Suprapubic skin (tissue), 3 donors: ENCODE data around the gene AMH.

Source experiments
- POLR2AphosphoS5 ChIP-seq, 3 donors: sonication (generic); formaldehyde crosslinking; IDR thresholded peaks; one replicate each; pipeline ENCODE4 v1.6.1; 2017; ENCODE audit warnings: antibody characterized with exemption in 3 of 3
- TF ChIP-seq, protein P1 (sequence below), 2 donors: fragments of 200-600 bp in 1 of 2; fragments of 450-650 bp in 1 of 2; sonication (generic) in 1 of 2; IDR thresholded peaks; one replicate each; pipeline ENCODE4 v1.5.1; 2016 to 2019; ENCODE audit warnings: antibody characterized with exemption in 2 of 2, mild to moderate bottlenecking in 1 of 2, moderate library complexity in 1 of 2

DNA sequence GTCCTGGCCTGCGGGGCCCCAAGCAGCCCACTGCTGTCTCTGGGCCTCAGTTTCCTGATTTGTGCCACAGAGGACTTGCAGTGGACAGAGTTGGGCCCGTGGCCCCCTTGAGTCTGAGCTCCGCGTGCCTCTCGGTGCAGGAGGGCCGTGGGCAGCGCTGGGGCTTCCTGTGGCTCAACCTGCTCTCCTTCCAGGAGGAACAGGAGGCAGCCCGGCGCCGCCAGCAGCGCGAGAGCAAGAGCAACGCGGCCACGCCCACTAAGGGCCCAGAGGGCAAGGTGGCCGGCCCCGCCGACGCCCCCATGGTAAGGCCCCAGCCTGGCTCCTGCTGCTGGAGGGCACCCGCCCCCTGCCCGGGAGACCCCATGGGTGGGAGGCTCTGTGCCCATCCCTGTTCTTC, 38.9 kb upstream of the AMH start:
- TF ChIP-seq, protein P1, sequence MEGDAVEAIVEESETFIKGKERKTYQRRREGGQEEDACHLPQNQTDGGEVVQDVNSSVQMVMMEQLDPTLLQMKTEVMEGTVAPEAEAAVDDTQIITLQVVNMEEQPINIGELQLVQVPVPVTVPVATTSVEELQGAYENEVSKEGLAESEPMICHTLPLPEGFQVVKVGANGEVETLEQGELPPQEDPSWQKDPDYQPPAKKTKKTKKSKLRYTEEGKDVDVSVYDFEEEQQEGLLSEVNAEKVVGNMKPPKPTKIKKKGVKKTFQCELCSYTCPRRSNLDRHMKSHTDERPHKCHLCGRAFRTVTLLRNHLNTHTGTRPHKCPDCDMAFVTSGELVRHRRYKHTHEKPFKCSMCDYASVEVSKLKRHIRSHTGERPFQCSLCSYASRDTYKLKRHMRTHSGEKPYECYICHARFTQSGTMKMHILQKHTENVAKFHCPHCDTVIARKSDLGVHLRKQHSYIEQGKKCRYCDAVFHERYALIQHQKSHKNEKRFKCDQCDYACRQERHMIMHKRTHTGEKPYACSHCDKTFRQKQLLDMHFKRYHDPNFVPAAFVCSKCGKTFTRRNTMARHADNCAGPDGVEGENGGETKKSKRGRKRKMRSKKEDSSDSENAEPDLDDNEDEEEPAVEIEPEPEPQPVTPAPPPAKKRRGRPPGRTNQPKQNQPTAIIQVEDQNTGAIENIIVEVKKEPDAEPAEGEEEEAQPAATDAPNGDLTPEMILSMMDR (IDR thresholded peaks at IDR 0.05) = no peak
- TF ChIP-seq POLR2AphosphoS5 (IDR thresholded peaks at IDR 0.05) = no peak
